ENCODE data around the gene TENM4. TPM values are rescaled to one million over a fixed set of nuclear protein-coding genes. Genes with fewer than 3 reads are reported as not detected.

TENM4 gene
- total and polyA plus RNA-seq, 2 of the 13 experiments (the other 11 are each of a cell fraction or from before 2014, with no cell fraction given), result not detected

DNA sequence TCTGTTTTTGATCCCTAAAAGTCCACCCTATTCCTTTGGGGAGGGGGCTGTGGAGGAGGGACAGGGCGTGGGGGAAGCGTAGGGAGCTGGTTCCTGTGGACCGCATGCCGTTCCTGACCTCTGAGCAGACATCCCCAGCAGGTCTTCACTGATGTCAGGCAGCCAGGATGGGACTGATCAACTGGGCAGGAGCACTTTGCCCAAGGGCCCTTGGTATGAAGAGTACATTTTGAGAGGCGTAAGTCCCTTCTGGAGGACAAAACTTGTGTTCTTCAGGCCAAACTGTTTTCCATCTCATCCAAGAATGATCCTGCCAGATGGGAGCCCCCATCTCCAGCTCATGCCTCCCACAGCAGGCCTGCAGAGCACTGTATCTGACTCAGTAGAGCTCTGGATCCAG is 785.3 kb downstream of the TENM4 start (continued):
- TF ChIP-seq, protein P1, sequence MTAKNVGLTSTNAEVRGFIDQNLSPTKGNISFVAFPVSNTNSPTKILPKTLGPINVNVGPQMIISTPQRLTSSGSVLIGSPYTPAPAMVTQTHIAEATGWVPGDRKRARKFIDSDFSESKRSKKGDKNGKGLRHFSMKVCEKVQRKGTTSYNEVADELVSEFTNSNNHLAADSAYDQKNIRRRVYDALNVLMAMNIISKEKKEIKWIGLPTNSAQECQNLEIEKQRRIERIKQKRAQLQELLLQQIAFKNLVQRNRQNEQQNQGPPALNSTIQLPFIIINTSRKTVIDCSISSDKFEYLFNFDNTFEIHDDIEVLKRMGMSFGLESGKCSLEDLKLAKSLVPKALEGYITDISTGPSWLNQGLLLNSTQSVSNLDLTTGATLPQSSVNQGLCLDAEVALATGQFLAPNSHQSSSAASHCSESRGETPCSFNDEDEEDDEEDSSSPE (CRISPR knock-in tag; IDR thresholded peaks at IDR 0.05), result no peak
- TF ChIP-seq UBTF (CRISPR knock-in tag; IDR thresholded peaks at IDR 0.05) (no peak), MEIS1 (CRISPR knock-in tag; IDR thresholded peaks at IDR 0.05; ENCODE audit: borderline replicate concordance) (no peak), ZNF124 (CRISPR knock-in tag; IDR thresholded peaks at IDR 0.05) (no peak), MTERF4 (CRISPR knock-in tag; IDR thresholded peaks at IDR 0.05) (no peak), ZFAT (CRISPR knock-in tag; conservative IDR thresholded peaks at IDR 0.05) (no peak), ZNF121 (CRISPR knock-in tag; IDR thresholded peaks at IDR 0.05) (no peak)
- TF ChIP-seq, protein P2, sequence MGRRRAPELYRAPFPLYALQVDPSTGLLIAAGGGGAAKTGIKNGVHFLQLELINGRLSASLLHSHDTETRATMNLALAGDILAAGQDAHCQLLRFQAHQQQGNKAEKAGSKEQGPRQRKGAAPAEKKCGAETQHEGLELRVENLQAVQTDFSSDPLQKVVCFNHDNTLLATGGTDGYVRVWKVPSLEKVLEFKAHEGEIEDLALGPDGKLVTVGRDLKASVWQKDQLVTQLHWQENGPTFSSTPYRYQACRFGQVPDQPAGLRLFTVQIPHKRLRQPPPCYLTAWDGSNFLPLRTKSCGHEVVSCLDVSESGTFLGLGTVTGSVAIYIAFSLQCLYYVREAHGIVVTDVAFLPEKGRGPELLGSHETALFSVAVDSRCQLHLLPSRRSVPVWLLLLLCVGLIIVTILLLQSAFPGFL (CRISPR knock-in tag; IDR thresholded peaks at IDR 0.05), result no peak

All from HepG2 (cell line).